Measurements from ENCODE around the gene RETREG3.
"Not testable (repeated sequence)": the region's sequence is repeated elsewhere in the genome, so short reads cannot be mapped to it uniquely, and the experiment has no call there.

GRCh38 chr17:42555961-42556617 is 53.1 kb downstream of the RETREG3 start:
- not testable (repeated sequence) for TF ChIP-seq CTCF (IDR thresholded peaks at IDR 0.05); TAF1 (IDR thresholded peaks at IDR 0.05; ENCODE audit: borderline replicate concordance, low read depth, low read length); MAX (IDR thresholded peaks at IDR 0.05; ENCODE audit: low read depth); CHD2 (IDR thresholded peaks at IDR 0.05; ENCODE audit: low read length, partially characterized antibody); FOXM1 (IDR thresholded peaks at IDR 0.05; ENCODE audit: low read depth); RXRA (IDR thresholded peaks at IDR 0.05; ENCODE audit: borderline replicate concordance, low read depth)
